Mesothelial cell of epicardium (in vitro differentiated cells): ENCODE results near the gene WNT10A. TPM values are rescaled to one million over a fixed set of nuclear protein-coding genes. Genes with fewer than 3 reads are reported as not detected.

ENCODE experiments used
- DNase-seq, 2 experiments: peaks; one replicate each; pipeline ENCODE4 v3.0.0; 2021; ENCODE audit warnings: low spot score in 2 of 2; ENCODE audit not compliant: unreplicated experiment in 2 of 2
- H3K27ac Mint-ChIP-seq: 2 replicates; pipeline ENCODE4 v1.8.0; 2021; ENCODE audit warnings: mixed read lengths
- H3K27me3 Mint-ChIP-seq: 2 replicates; pipeline ENCODE4 v1.8.0; 2021; ENCODE audit warnings: low read depth, mixed read lengths
- H3K36me3 Mint-ChIP-seq: 2 replicates; pipeline ENCODE4 v1.8.0; 2021; ENCODE audit warnings: mixed read lengths
- H3K4me1 Mint-ChIP-seq: 2 replicates; pipeline ENCODE4 v1.8.0; 2021; ENCODE audit warnings: mixed read lengths
- H3K4me3 Mint-ChIP-seq: 2 replicates; pipeline ENCODE4 v1.8.0; 2021; ENCODE audit warnings: mild to moderate bottlenecking, moderate library complexity, mixed read lengths
- H3K9me3 Mint-ChIP-seq: 2 replicates; pipeline ENCODE4 v1.8.0; 2021; ENCODE audit warnings: mixed read lengths
- CTCF ChIP-seq: fragments of 200-600 bp; sonication (generic); IDR thresholded peaks from one replicate; pipeline ENCODE4 v1.5.0; 2021; ENCODE audit warnings: antibody characterized with exemption; ENCODE audit not compliant: unreplicated experiment
- total RNA-seq: library from RNA; stranded (reverse); gene quantifications from 3 replicates; pipeline ENCODE4 v1.2.1, GENCODE V29; 2021

The WNT10A gene
- total RNA-seq, 1 donor from 2014 or later, result 53.2 TPM

GRCh38 chr2:218876562-218877219 is 4.0 kb upstream of the WNT10A start:
- no peaks in the 10 kb centered on the region for H3K9me3 Mint-ChIP-seq
- peaks cover 55% of the 10 kb centered on the region for H3K27me3 Mint-ChIP-seq
- TF ChIP-seq CTCF, result peak; percentile 98
- H3K36me3 Mint-ChIP-seq, result peaks cover 5% of the 10 kb centered on the region
- H3K27ac Mint-ChIP-seq, result peak overlapping the region; percentile 73
- no peak overlapping the region for H3K4me3 Mint-ChIP-seq
- peaks cover 55% of the 10 kb centered on the region for H3K4me1 Mint-ChIP-seq
- peak in 1 of 2 experiments; percentile 87 for DNase-seq

GRCh38 chr2:218877331-218877730 is 3.3 kb upstream of the WNT10A start:
- Mint-ChIP-seq H3K9me3 (no peaks in the 10 kb centered on the region), H3K4me3 (no peak overlapping the region), H3K36me3 (peaks cover 5% of the 10 kb centered on the region), H3K27me3 (peaks cover 53% of the 10 kb centered on the region), H3K27ac (peak overlapping the region; percentile 39), H3K4me1 (peaks cover 55% of the 10 kb centered on the region)
- TF ChIP-seq CTCF, result no peak
- DNase-seq, result no peak

- no peaks in the 10 kb centered on the region for H3K9me3 Mint-ChIP-seq
- peaks cover 55% of the 10 kb centered on the region for H3K4me1 Mint-ChIP-seq
- H3K27ac Mint-ChIP-seq, result no peak overlapping the region
- peaks cover 55% of the 10 kb centered on the region for H3K27me3 Mint-ChIP-seq
- peaks cover 5% of the 10 kb centered on the region for H3K36me3 Mint-ChIP-seq
- no peak overlapping the region for H3K4me3 Mint-ChIP-seq
- TF ChIP-seq CTCF, result no peak
- no peak for DNase-seq
Observed at GRCh38 chr2:218877891-218878290, 2.8 kb upstream of the WNT10A start.

GRCh38 chr2:218878486-218878885 is 2.2 kb upstream of the WNT10A start:
- peak overlapping the region; percentile 69 for H3K27ac Mint-ChIP-seq
- peaks cover 54% of the 10 kb centered on the region for H3K27me3 Mint-ChIP-seq
- peaks cover 5% of the 10 kb centered on the region for H3K36me3 Mint-ChIP-seq
- no peak for TF ChIP-seq CTCF
- H3K4me1 Mint-ChIP-seq, result peaks cover 55% of the 10 kb centered on the region
- no peak overlapping the region for H3K4me3 Mint-ChIP-seq
- no peak for DNase-seq
- H3K9me3 Mint-ChIP-seq, result no peaks in the 10 kb centered on the region

- Mint-ChIP-seq H3K36me3 (peaks cover 5% of the 10 kb centered on the region), H3K4me1 (peaks cover 57% of the 10 kb centered on the region), H3K27me3 (peaks cover 53% of the 10 kb centered on the region), H3K9me3 (no peaks in the 10 kb centered on the region), H3K4me3 (peak overlapping the region; percentile 74), H3K27ac (peak overlapping the region; percentile 90)
- DNase-seq, result no peak
- no peak for TF ChIP-seq CTCF
Observed at GRCh38 chr2:218878926-218879761, 1.5 kb upstream of the WNT10A start.
